Fibroblast of upper back skin (primary cell): Measurements from ENCODE around the gene RASA4B.
"Not testable (repeated sequence)": the region's sequence is repeated elsewhere in the genome, so short reads cannot be mapped to it uniquely, and the experiment has no call there.

Experiments used
- DNase-seq: peaks from one replicate; pipeline ENCODE4 v3.0.0-alpha.2; 2013

The RASA4B gene

GRCh38 chr7:102472126-102473041, 45.2 kb downstream of the RASA4B start:
- no peak for DNase-seq

GRCh38 chr7:102471791-102472125, 45.8 kb downstream of the RASA4B start:
- DNase-seq = no peak

- no peak for DNase-seq
Measured at GRCh38 chr7:102469972-102470825, 47.4 kb downstream of the RASA4B start.

- DNase-seq = no peak
Measured at GRCh38 chr7:102469351-102469971, 48.1 kb downstream of the RASA4B start.

- no peak for DNase-seq
Measured at GRCh38 chr7:102468478-102469350, 48.9 kb downstream of the RASA4B start.

GRCh38 chr7:102467581-102468477, 49.7 kb downstream of the RASA4B start:
- no peak for DNase-seq

GRCh38 chr7:102466097-102466496, 51.5 kb downstream of the RASA4B start:
- no peak for DNase-seq

- DNase-seq = peak; percentile 90
Measured at GRCh38 chr7:102464577-102465280, 52.8 kb downstream of the RASA4B start, which contains the start of the genes ALKBH4 and LRWD1. Gene ALKBH4, minus strand, starts transcription at chr7:102464863. Its CDS starts 27 bp downstream, at chr7:102464836. Gene LRWD1, plus strand, starts transcription at chr7:102464984. Its CDS starts 97 bp downstream, at chr7:102465081.

- no peak for DNase-seq
Measured at GRCh38 chr7:102463841-102464576, 53.6 kb downstream of the RASA4B start.

GRCh38 chr7:102460467-102460866, 57.1 kb downstream of the RASA4B start:
- no peak for DNase-seq

- no peak for DNase-seq
Measured at GRCh38 chr7:102459221-102459844, 58.2 kb downstream of the RASA4B start.

- no peak for DNase-seq
Measured at GRCh38 chr7:102457352-102457924, 60.1 kb downstream of the RASA4B start.

GRCh38 chr7:102456327-102456726, 61.2 kb downstream of the RASA4B start:
- peak; percentile 44 for DNase-seq

- DNase-seq = no peak
Measured at GRCh38 chr7:102455596-102455995, 62.0 kb downstream of the RASA4B start.

GRCh38 chr7:102454932-102455331, 62.6 kb downstream of the RASA4B start:
- DNase-seq = not testable (repeated sequence)

- DNase-seq = no peak
Measured at GRCh38 chr7:102454468-102454867, 63.1 kb downstream of the RASA4B start.

- no peak for DNase-seq
Measured at GRCh38 chr7:102453319-102453718, 64.3 kb downstream of the RASA4B start.

GRCh38 chr7:102452451-102452850, 65.1 kb downstream of the RASA4B start:
- DNase-seq = no peak
